MV-4-11 (cell line): ENCODE results near the gene RHBDD3.
A peak's percentile ranks its signal among the peaks of the same experiment; 100 is the strongest.
"Not testable (repeated sequence)": the region's sequence is repeated elsewhere in the genome, so short reads cannot be mapped to it uniquely, and the experiment has no call there.

ENCODE experiments used
- DNase-seq: peaks from one replicate; lab custom pipeline; 2025; lab: John Stamatoyannopoulos, UW

RHBDD3 gene

GRCh38 chr22:29247891-29248290 lies 19.9 kb downstream of the RHBDD3 start:
- not testable (repeated sequence) for DNase-seq

DNA sequence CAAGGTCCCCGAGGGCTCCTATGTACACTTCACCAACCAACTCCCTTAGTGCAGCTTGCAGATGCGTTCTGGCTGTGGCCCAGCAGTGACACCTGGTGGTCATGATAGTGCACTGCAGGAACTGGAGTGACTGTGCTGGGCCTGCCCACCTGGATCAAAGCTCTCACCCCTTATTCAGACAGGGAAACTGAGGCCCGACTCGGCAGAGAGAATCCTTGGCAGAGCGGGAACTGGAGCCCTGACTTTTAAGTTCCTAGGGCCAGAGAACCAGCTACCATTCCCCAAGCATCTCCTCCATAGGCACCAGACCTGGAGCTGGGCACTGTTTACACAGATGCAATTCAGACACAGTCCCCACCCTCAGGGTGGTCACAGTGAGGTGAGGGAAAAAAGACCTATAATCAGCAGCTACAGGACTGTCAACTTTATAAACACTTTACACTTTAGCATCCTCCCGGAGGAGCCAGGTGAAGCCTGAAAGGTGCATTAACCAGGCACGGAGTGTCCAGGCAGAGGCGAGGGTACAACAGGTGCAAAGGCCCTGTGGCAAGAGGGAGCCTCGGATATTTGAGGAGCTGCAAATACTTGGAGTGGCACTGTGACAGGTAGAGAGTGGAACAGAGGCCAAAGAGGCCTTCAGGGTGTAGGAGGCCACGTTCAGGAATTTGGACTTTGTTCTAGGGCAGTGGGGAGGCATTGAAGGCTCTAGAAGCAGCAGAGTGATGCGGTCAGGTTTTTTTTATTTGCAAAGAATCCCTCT lies 22.0 kb downstream of the RHBDD3 start:
- peak; percentile 56 for DNase-seq

DNA sequence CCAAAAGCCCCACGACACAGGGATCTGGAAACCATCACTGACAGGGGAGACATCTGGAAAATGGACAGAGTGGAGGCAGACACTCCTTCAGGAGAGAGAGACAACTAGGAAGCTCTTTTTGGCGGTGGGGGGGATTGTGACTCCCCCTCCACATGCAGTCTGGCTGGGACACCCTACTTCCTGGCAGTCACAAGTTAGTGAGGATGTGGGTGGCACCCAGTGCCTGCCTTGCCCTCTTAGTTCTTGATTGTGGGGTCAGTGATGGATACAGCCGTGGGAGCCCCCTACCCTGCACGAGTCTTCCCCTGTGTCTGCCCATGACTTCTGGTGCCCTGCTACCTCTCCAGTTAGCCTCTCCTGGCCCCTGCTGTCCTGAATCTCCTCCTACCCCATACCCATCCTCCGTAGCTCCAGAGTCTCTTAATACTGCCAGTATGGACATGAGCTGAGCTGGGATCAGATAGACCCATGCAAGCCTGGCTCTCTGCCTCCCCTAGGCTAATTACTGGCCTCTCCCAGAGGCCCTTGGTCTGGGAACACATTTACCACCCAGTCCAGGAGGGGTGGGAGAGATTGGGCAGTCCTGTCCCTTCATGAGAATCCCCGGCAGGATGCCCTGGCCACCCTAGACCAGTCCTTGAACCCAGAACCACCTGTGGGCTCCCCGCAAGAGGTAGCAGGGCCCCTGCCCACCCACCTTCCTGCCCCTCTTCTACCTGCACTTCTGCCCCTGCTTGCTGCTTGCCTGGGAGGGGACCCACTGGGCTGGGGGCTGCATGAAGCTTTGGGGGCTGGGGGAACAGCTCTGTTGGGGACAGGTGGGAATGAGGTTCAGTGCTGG lies 22.8 kb downstream of the RHBDD3 start:
- no peak for DNase-seq

DNA sequence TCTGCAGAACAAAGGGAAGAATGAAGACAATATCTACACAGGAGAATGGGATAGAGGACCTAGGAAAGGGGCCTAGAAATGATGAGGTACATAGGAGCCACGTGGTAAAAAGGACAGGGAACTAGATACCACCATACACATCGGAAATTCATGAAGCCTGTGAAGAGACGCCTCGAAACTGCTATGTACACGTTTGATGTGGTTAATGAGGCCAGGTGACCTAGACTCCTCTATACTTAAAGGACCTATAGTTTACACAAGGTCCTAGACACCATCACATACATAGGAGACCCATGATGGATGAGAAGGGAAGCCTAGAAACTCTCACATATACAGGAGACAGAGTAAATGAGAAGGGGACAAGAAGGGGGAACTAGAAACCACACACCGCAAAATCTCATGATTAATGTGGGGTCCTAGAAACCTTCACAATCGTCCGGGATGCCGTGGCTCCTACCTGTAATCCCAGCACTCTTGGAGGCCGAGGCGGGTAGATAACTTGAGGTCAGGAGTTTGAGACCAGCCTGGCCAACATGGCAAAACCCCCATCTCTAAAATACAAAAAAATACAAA lies 23.8 kb downstream of the RHBDD3 start:
- DNase-seq: no peak

DNA sequence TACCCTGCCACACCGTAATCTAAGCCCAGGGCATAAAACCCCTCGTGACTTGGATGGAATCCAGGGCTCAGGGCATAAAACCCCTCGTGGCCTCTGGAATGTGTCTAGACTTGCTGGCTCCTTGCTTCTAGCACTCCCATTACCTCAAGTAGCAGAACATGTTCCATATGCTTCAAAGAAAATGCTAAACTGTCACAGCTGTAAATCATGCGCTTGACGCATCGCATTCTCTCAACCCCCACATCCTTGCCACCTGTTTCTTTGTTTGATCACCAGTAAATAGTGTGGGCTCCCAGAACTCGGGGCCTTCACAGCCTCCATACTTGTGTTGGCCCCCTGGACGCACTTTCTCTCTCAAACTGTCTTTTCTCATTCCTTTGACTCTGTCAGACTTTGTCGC lies 27.3 kb downstream of the RHBDD3 start:
- not testable (repeated sequence) for DNase-seq

DNA sequence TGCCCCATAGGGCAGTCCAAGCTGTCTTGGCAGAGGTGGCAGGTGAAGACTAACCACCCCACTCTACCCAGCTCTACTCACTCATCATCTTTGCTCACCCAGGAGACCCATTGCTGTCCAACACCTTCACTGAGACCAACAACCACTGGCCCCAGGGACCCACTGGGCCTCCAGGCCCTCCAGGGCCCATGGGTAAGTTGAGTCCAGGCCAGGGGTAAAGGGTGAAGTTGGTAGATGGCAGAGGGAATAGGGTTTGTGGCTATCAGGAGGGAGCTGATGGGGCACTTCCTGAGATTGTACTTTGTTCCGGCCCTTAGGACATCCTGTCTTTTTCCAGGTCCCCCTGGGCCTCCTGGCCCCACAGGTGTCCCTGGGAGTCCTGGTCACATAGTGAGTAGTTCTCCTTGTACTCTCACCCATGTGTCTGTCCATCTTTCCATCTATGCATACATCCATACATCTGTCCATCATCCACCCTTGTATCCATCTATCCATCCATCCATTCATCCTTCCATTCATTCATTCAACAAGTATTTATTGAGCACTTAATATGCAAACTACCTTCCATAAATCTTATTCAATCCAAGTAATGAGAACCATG lies 34.4 kb downstream of the RHBDD3 start:
- DNase-seq: no peak

GRCh38 chr22:29231971-29232959 lies 35.5 kb downstream of the RHBDD3 start:
- DNase-seq: no peak

DNA sequence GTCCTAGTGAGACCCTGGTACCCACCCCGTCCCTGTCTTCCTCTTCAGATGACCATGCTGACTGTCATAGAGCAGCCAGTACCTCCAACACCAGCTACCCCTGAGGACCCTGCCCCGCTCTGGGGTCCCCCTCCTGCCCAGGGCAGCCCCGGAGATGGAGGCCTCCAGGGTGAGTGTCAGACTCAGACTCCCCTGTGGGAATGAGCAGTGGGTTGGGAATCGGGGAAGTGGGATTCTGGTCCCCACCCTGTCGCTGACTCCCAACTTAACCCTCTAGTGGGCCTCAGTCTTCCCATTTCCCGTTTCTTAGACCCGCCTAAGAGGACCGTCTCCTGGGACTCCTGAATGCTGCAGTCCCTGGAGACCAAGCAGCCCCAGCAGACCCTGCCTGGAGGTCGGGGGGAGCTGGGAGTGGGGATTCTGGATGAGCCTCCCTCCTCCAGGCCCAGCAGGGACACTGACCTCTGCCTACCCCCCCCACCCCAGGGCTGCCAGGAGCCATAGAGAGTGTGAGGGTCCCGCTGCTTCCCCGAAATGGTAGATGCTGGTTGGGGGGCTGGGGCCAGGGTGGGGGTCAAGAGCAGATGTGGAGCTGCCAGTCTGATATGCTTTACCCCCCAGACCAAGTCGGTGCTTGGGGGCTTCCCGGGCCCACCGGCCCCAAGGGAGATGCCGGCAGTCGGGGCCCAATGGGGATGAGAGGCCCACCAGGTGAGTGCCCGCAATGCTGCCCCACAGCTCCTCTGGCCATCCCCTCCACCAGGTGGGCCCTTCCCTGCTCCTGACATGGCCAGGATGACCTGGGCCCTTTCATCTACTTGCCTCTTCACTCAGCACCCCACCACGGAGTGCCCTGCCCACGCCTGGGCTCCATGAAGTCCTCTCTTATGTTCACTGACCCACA lies 36.6 kb downstream of the RHBDD3 start:
- DNase-seq: no peak

- no peak for DNase-seq
Measured at GRCh38 chr22:29226351-29226981, 41.3 kb downstream of the RHBDD3 start.

GRCh38 chr22:29225422-29226090 lies 42.2 kb downstream of the RHBDD3 start:
- DNase-seq: peak; percentile 52

DNA sequence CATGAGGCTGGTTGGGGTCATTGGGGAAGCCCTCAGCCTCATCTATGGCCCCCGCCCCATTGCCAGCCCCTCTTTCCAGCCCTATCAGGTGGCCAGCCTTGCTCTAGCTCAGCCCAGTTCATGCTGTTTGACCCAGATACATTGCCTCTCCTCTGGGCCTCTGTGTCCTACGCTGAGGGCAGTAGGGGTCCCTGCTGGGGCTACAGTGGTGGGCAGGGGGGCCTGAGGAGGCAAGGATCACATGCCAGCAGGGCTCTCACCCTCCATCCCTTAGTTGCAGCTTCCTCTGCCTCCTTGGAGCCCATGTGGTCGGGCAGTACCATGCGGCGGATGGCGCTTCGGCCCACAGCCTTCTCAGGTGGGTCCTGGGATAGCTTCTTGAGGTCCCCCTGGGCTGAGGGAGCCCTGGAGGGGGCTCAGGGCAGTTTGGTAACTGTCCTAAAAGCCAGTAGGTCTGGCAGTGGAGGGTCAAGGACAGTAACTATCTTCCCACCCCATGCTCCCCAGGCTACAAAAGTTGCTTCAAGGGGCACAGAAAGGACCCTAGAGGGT lies 42.8 kb downstream of the RHBDD3 start:
- no peak for DNase-seq

DNA sequence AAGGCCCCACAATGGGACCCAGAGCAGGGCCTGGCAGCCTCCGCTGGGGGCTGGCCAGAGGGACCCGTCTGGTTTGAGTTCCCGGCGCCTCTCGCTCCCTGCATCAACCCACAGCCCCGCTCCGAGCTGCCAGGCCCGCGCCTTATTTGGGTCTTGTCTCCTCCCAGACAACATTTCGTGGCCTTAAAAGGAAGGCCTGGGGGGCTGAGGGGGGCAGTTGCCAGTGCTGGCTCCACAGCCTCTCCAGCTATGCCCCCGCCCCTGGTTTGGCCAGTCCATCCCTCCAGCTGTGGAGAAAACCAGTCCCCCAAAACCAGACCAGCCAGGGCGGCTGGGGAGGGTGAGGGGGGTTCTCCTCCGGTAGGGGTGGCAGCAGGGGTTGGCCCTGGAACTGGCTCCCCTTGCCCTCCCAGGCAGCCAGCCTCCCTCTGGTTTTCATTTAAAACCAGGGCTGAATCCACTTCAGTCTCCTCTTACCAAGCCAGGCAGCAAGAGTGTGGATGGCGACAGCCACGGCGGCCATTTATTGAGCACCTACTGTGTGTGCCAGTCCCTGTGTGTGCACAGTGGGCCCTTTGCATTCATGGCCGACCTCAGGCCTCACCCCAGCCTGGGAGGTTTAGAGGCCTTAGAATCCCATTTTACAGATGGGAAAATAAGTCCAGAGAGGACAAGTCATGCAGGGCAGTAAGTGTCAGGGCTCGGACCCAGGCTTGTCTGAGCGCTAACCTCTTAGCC lies 43.5 kb downstream of the RHBDD3 start:
- DNase-seq: no peak

GRCh38 chr22:29219881-29220670 lies 47.7 kb downstream of the RHBDD3 start:
- DNase-seq: no peak

- not testable (repeated sequence) for DNase-seq
Measured at GRCh38 chr22:29219409-29219782, 48.4 kb downstream of the RHBDD3 start.

GRCh38 chr22:29218758-29219408 lies 48.9 kb downstream of the RHBDD3 start:
- DNase-seq: no peak

GRCh38 chr22:29217827-29218757 lies 49.7 kb downstream of the RHBDD3 start:
- DNase-seq: no peak
